GM21717 (cell line): Measurements from ENCODE around the gene ELK3.

Source experiments
- ATAC-seq: cut with Tn5 transposase; IDR thresholded peaks from one replicate; pipeline ENCODE4 v1.9.1; 2021; ENCODE audit warnings: mild to moderate bottlenecking, moderate library complexity; ENCODE audit not compliant: unreplicated experiment

ELK3 gene

DNA sequence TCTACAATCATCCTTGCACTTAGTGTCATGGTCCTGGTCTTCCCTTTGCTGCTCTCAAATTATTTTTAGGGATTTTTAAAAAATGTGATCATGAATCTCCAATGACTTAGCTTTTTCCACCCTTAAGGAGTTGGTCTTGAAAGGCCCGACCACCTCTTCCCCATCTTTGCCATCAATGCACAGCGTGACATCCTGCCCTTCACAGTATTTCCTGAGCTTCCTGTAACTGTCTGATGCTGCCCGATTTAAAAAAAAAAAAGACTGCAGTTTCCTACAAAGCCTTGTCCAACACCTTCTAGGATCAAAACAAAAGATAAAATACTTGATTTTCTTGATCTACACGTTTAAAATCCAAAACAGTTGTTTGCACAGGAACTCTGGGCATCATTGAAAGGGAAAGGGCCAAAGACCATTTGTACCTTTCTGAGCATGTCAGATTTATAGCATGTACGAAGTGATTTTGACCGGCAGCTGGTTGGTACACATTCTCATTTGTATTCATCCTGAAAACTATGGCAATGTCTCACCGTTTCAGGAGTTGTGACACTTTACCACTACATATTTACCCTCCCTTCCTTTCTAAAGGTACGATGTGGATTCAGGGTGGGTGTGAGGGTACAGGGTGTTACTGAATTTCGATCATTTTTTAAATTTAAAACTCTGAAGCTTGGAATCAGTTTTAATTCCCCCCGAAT lies 7.4 kb upstream of the ELK3 start:
- no peak for ATAC-seq

DNA sequence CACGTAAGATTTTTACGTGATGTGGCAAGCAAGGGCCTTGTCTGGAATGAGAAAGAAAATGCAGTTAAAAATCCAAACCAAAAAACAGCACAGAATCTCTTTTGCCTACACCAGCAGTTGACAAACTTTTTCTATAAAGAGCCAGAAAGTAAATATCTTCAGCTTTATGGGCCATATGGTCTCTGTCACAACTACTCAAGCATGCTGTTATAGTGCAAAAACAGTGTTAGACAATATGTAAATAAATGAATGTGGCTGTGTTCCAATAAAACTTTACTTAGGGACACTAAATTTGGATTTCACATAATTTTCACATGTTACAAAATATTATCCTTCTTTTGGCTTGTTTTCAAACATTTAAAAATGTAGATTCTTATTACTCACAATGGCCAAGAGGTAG lies 6.2 kb upstream of the ELK3 start:
- no peak for ATAC-seq

GRCh38 chr12:96189781-96190180 lies 4.4 kb upstream of the ELK3 start:
- ATAC-seq, result no peak

DNA sequence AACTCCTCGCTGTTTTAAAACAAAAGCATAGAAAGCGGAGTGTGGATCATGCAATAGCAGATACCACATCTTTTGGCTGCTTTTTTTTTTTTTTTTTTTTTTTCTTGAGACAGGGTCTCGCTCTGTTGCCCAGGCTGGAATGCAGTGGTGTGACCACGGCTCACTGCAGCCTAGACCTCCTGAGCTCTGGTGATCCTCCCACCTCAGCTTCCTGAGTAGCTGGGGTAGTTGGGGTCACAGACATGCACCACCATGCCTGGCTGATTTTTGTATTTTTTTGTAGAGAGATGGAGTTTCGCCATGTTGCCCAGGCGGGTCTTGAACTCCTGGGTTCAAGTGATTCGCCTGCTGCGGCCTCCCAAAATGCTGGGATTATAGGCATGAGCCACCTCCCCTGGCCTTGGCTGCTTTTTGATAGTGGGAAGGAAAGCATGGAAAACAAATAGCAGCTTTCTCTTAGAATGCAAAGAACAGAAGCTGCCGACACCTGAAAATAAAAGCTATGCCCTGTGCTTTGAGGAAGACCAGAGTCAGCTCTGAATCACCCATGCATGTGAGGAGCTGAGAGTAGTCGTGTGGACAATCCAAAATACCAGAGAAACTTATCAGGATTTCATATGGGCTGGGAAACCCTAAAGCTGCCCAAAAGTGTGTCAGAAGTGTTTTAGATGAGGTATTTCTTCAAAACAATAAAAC lies 3.6 kb upstream of the ELK3 start:
- ATAC-seq, result no peak

DNA sequence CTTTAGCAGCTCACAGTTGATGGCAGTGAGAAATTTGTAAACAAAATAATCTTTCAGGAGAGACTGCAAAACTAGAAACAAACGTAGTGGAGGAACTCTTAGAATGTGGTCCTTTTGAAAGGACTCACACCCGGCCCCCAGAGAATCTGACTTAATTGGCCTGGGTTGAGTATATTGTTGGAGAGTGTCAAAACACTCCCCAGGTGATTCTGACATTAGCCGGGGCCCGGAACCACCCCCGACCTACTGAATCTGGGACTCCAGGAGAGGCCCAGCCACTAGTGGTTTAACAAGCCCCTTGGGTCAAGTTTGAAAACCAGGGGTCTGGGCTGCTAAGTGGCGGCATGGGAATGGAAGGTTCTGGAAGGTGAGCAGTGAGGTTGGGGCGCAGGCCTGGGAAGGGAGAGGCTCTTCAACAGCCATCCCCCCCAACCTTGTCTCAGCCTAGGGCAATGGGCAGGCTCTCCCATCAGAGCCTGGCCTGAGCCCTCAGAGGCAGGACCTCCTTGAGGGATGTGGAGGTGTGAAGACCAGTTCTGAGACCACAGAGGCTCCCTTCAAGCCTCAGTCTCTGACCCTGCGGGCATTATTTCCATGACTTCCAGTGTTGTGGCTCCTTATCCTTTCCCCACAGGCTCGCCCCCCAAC lies 1.1 kb upstream of the ELK3 start:
- ATAC-seq, result no peak

DNA sequence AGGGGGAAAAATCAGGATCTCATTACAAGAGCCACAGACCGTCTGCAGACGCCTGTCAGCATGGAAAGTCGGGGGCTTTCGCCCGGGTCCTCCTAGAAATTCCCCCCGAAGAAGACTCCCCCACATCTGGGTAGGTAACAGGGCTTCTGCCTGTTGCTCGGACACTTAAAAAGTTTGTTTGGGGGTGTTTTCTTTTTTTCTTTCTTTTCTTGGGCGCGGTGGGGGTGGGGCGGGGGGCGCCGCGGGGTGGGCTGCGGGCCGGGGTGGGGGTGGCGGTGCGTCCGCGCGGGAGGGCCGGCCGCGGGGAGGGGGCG lies 358 bp downstream of the ELK3 start:
- ATAC-seq, result no peak

- peak; percentile 70 for ATAC-seq
Observed at GRCh38 chr12:96194971-96195844, 1.0 kb downstream of the ELK3 start.

GRCh38 chr12:96195845-96196451 lies 1.8 kb downstream of the ELK3 start:
- no peak for ATAC-seq

DNA sequence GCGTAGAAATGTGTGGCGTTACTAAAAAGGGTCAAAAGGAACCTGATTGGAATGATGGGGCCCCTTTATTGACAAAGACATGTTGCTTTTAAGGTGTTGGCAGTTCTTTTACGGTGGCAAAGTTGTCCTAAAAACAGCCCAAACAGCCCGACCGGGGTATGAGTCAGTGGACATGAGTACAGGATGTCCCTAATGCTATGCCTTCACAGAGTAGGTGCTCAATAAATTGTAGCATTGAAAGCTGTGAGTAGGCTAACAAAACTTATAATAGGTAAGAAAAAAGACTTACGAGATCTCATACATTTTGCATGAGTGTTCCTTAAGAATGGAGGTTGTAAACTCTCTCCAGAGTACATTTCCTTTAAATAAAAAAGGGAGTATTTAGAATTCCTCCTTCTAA lies 2.6 kb downstream of the ELK3 start:
- ATAC-seq, result no peak

GRCh38 chr12:96197503-96198272 lies 3.5 kb downstream of the ELK3 start:
- no peak for ATAC-seq

GRCh38 chr12:96198965-96199364 lies 4.8 kb downstream of the ELK3 start:
- no peak for ATAC-seq

GRCh38 chr12:96199464-96199863 lies 5.3 kb downstream of the ELK3 start:
- ATAC-seq, result no peak

GRCh38 chr12:96201272-96202227 lies 7.4 kb downstream of the ELK3 start:
- ATAC-seq, result no peak

DNA sequence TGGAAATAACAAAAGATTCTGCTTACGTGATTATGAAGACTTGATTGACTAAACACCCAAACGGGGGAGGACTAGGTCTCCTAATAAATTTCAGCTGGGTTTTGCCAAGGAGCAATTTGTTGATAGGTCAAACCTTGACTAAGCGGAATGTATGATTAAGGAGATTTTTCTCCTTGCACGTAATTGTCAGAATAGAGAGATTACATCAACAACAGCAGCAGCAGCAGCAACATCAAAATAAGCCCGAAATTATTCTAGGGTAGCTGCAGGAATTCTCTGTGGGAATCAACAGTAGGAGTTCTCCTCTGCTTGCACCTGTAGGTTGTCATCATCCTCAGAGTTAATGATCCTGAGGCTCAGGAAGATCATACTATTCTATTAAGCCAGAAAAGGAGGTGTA lies 10.2 kb downstream of the ELK3 start:
- ATAC-seq, result no peak

- ATAC-seq, result no peak
Observed at GRCh38 chr12:96205908-96206307, 11.7 kb downstream of the ELK3 start.

DNA sequence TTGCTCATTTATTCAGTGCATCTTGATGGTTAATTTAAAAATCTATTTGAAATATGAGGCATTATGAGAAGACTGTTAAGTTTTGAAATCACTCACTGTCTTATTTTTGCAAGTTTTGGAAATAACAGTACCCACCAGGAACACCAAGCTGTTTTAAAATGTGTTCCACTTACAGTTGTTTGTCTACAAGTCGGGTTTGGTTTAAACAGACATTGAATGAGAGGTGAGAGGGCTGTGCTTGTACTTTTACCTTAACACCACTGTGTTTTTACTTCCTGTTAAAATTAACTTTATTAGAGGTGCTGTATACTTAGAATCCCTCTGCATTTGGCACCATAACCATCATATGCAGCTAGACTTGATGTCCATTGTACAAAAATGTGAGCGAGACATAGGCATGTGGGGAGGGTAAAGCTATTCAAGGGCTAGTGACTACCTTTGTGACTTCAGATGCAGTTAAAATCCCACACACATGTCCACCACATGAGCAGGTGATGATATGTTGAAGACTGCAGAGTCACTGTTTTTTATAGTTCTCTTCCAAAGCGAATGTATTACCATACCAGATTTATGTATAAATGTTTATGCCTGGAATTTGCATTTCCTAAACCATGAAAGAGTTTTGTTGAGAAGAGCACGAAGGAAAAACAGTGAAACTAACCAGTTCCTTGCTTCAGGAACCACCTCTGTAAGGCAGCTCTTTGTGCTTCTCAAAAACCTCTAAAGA lies 12.9 kb downstream of the ELK3 start:
- ATAC-seq, result no peak

GRCh38 chr12:96208346-96208745 lies 14.2 kb downstream of the ELK3 start:
- ATAC-seq, result no peak

DNA sequence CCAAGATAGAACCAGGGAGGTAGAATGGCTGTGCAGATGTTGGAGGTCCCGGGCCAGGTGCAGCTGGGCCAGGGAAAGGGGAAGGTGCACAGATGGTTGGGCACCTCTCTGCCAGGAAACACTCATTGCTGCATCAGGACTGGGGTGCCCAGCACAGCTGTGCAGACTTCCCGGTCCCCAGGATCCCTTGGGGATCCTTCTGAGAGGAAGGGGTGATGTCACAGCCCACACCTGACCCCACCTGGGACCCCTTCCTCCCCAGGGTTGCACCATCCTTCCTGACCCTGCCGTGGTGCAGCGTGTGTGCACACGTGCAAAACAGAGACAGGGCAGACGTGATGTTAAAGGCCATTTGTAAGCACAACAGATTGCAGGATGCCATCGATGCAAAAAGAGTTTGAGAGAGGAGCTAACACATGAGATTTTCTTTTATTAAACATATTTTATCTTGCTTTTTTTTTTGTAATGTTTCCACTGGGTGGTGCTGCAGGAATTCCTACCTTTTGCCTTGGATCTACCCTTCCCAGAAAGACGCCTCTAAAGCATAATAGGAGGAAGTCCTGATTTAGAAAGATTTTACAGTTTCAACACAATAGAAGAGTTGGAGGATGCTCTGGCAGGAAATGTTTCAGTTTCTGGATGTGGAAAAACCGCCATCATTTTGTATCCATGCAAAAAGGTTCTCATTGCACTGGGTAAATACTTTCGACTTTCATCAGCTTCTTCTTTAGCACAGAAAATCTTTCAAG lies 14.8 kb downstream of the ELK3 start:
- ATAC-seq, result no peak
